ENCODE data around the gene PRKCE. TPM values are rescaled to one million over a fixed set of nuclear protein-coding genes. Genes with fewer than 3 reads are reported as not detected.

The PRKCE gene
- total RNA-seq, 2 donors from 2014 or later, result 7.3 to 20.8 TPM

- peak overlapping the region in 1 of 4 donors; percentile 59 for H3K27ac ChIP-seq
- TF ChIP-seq POLR2A (IDR thresholded peaks at IDR 0.05) (no peak), CTCF (IDR thresholded peaks at IDR 0.05) (no peak)
- H3K9me3 ChIP-seq, result no peaks in the 10 kb centered on the region
- no peak overlapping the region for H3K4me3 ChIP-seq
- H3K36me3 ChIP-seq (replicated peaks in 1 of 2; ENCODE audit: insufficient read depth in 1 of 2, low read depth in 2 of 2), result no peaks in the 10 kb centered on the region
- ATAC-seq (no peak), DNase-seq (no peak)
- H3K27me3 ChIP-seq, result no peaks in the 10 kb centered on the region
- H3K4me1 ChIP-seq, result peaks cover 21% of the 10 kb centered on the region
- intact Hi-C loops (cut with DNase I), result no loop called here
Measured at GRCh38 chr2:45706033-45706432, 54.6 kb downstream of the PRKCE start.

- no peak overlapping the region for H3K27ac ChIP-seq
- DNase-seq, result no peak
- H3K4me3 ChIP-seq, result no peak overlapping the region
- H3K4me1 ChIP-seq, result peaks cover 21% of the 10 kb centered on the region
- H3K27me3 ChIP-seq, result no peaks in the 10 kb centered on the region
- no peaks in the 10 kb centered on the region for H3K9me3 ChIP-seq
- intact Hi-C loops (cut with DNase I), result no loop called here
- TF ChIP-seq POLR2A (IDR thresholded peaks at IDR 0.05), result no peak
- TF ChIP-seq CTCF (IDR thresholded peaks at IDR 0.05), result no peak
- 92 to 98% methylated on average over 2 to 3 of the region's 3 CpGs for WGBS, 2 donors
- no peaks in the 10 kb centered on the region for H3K36me3 ChIP-seq (replicated peaks in 1 of 2; ENCODE audit: insufficient read depth in 1 of 2, low read depth in 2 of 2)
- ATAC-seq, result no peak
Measured at GRCh38 chr2:45707006-45707405, 55.5 kb downstream of the PRKCE start.

GRCh38 chr2:45707661-45708060, 56.2 kb downstream of the PRKCE start:
- Histone ChIP-seq H3K36me3 (replicated peaks in 1 of 2; ENCODE audit: insufficient read depth in 1 of 2, low read depth in 2 of 2) (no peaks in the 10 kb centered on the region), H3K27me3 (no peaks in the 10 kb centered on the region), H3K4me1 (peaks cover 21% of the 10 kb centered on the region), H3K27ac (no peak overlapping the region), H3K9me3 (no peaks in the 10 kb centered on the region), H3K4me3 (no peak overlapping the region)
- ATAC-seq (no peak), DNase-seq (no peak)
- intact Hi-C loops (cut with DNase I), result no loop called here
- TF ChIP-seq POLR2A (IDR thresholded peaks at IDR 0.05) (no peak), CTCF (IDR thresholded peaks at IDR 0.05) (no peak)
- 89 to 90% methylated on average over 6 of the region's 6 CpGs for WGBS, 2 donors

- ATAC-seq, result no peak
- Histone ChIP-seq H3K36me3 (replicated peaks in 1 of 2; ENCODE audit: insufficient read depth in 1 of 2, low read depth in 2 of 2) (no peaks in the 10 kb centered on the region), H3K27me3 (no peaks in the 10 kb centered on the region), H3K4me3 (no peak overlapping the region), H3K4me1 (peaks cover 21% of the 10 kb centered on the region), H3K27ac (no peak overlapping the region), H3K9me3 (no peaks in the 10 kb centered on the region)
- intact Hi-C loops (cut with DNase I), result no loop called here
- 85 to 93% methylated on average over 3 of the region's 3 CpGs for WGBS, 2 donors
- TF ChIP-seq CTCF (IDR thresholded peaks at IDR 0.05), result no peak
- no peak for TF ChIP-seq POLR2A (IDR thresholded peaks at IDR 0.05)
- DNase-seq, result no peak
Measured at GRCh38 chr2:45708501-45708900, 57.0 kb downstream of the PRKCE start.

GRCh38 chr2:45709137-45709536, 57.7 kb downstream of the PRKCE start:
- intact Hi-C loops (cut with DNase I), result no loop called here
- TF ChIP-seq POLR2A (IDR thresholded peaks at IDR 0.05) (no peak), CTCF (IDR thresholded peaks at IDR 0.05) (no peak)
- DNase-seq, result no peak
- 60 to 77% methylated on average over 1 of the region's 1 CpG for WGBS, 2 donors
- H3K27me3 ChIP-seq, result no peaks in the 10 kb centered on the region
- H3K4me1 ChIP-seq, result peaks cover 21% of the 10 kb centered on the region
- no peak overlapping the region for H3K27ac ChIP-seq
- H3K4me3 ChIP-seq, result no peak overlapping the region
- ATAC-seq, result no peak
- no peaks in the 10 kb centered on the region for H3K9me3 ChIP-seq
- H3K36me3 ChIP-seq (replicated peaks in 1 of 2; ENCODE audit: insufficient read depth in 1 of 2, low read depth in 2 of 2), result no peaks in the 10 kb centered on the region

Data from body of pancreas (tissue), 4 donors.